ENCODE measurements around the gene GRID1.

GRID1 gene

GRCh38 chr10:86199041-86199440, 167.6 kb downstream of the GRID1 start:
- no peak overlapping the region for H3K4me3 ChIP-seq (ENCODE audit: low read depth, low read length, poor library complexity, severe bottlenecking)
- H3K4me1 ChIP-seq (ENCODE audit: insufficient read depth, low read length, severe bottlenecking), result no peaks in the 10 kb centered on the region
- H3K9me2 ChIP-seq (ENCODE audit: low read depth, low read length), result no peaks in the 10 kb centered on the region
- H3K27ac ChIP-seq (ENCODE audit: low read depth, low read length, poor library complexity, severe bottlenecking), result no peak overlapping the region
- H3K36me3 ChIP-seq (ENCODE audit: insufficient read depth, low read length), result no peaks in the 10 kb centered on the region
- no peaks in the 10 kb centered on the region for H4K20me1 ChIP-seq (ENCODE audit: insufficient read depth, low read length)
- no peaks in the 10 kb centered on the region for H3K79me2 ChIP-seq (ENCODE audit: insufficient read depth, low read length)
- no peak overlapping the region for H3K4me2 ChIP-seq (ENCODE audit: low read length)
- no peaks in the 10 kb centered on the region for H3K27me3 ChIP-seq (ENCODE audit: insufficient read depth, low read length)
- no peak overlapping the region for H2AFZ ChIP-seq (ENCODE audit: low read length)
- TF ChIP-seq EZH2 (IDR thresholded peaks at IDR 0.05; ENCODE audit: borderline replicate concordance, low read length), result no peak
- no peak for TF ChIP-seq CTCF (IDR thresholded peaks at IDR 0.05; ENCODE audit: low read length)
- no peaks in the 10 kb centered on the region for H3F3A ChIP-seq (ENCODE audit: insufficient read depth, low read length)
- no peak overlapping the region for H3K9ac ChIP-seq (ENCODE audit: low read length)
- H3K9me3 ChIP-seq (ENCODE audit: low read length), result no peaks in the 10 kb centered on the region

- Histone ChIP-seq H2AFZ (ENCODE audit: low read length) (no peak overlapping the region), H3K27ac (ENCODE audit: low read depth, low read length, poor library complexity, severe bottlenecking) (no peak overlapping the region), H3K4me1 (ENCODE audit: insufficient read depth, low read length, severe bottlenecking) (no peaks in the 10 kb centered on the region), H4K20me1 (ENCODE audit: insufficient read depth, low read length) (no peaks in the 10 kb centered on the region), H3K4me2 (ENCODE audit: low read length) (no peak overlapping the region), H3K9me2 (ENCODE audit: low read depth, low read length) (no peaks in the 10 kb centered on the region), H3K27me3 (ENCODE audit: insufficient read depth, low read length) (no peaks in the 10 kb centered on the region), H3K9ac (ENCODE audit: low read length) (no peak overlapping the region), H3K4me3 (ENCODE audit: low read depth, low read length, poor library complexity, severe bottlenecking) (no peak overlapping the region), H3K9me3 (ENCODE audit: low read length) (no peaks in the 10 kb centered on the region), H3K36me3 (ENCODE audit: insufficient read depth, low read length) (no peaks in the 10 kb centered on the region), H3F3A (ENCODE audit: insufficient read depth, low read length) (no peaks in the 10 kb centered on the region), H3K79me2 (ENCODE audit: insufficient read depth, low read length) (no peaks in the 10 kb centered on the region)
- TF ChIP-seq EZH2 (IDR thresholded peaks at IDR 0.05; ENCODE audit: borderline replicate concordance, low read length) (no peak), CTCF (IDR thresholded peaks at IDR 0.05; ENCODE audit: low read length) (no peak)
Measured at GRCh38 chr10:86198271-86198670, 168.3 kb downstream of the GRID1 start.

GRCh38 chr10:86197166-86197790, 169.3 kb downstream of the GRID1 start:
- no peaks in the 10 kb centered on the region for H3K9me2 ChIP-seq (ENCODE audit: low read depth, low read length)
- H2AFZ ChIP-seq (ENCODE audit: low read length), result no peak overlapping the region

More at GRCh38 chr10:86197166-86197790, 169.3 kb downstream of the GRID1 start:
- Histone ChIP-seq H3K9ac (ENCODE audit: low read length) (no peak overlapping the region), H3K4me2 (ENCODE audit: low read length) (no peak overlapping the region), H3K9me3 (ENCODE audit: low read length) (no peaks in the 10 kb centered on the region), H3K27ac (ENCODE audit: low read depth, low read length, poor library complexity, severe bottlenecking) (no peak overlapping the region), H3K4me1 (ENCODE audit: insufficient read depth, low read length, severe bottlenecking) (no peaks in the 10 kb centered on the region), H3F3A (ENCODE audit: insufficient read depth, low read length) (no peaks in the 10 kb centered on the region), H3K4me3 (ENCODE audit: low read depth, low read length, poor library complexity, severe bottlenecking) (no peak overlapping the region), H3K79me2 (ENCODE audit: insufficient read depth, low read length) (no peaks in the 10 kb centered on the region), H4K20me1 (ENCODE audit: insufficient read depth, low read length) (no peaks in the 10 kb centered on the region), H3K36me3 (ENCODE audit: insufficient read depth, low read length) (no peaks in the 10 kb centered on the region), H3K27me3 (ENCODE audit: insufficient read depth, low read length) (no peaks in the 10 kb centered on the region)
- TF ChIP-seq EZH2 (IDR thresholded peaks at IDR 0.05; ENCODE audit: borderline replicate concordance, low read length), result no peak
- TF ChIP-seq CTCF (IDR thresholded peaks at IDR 0.05; ENCODE audit: low read length), result no peak
